ENCODE data around the gene FAM53B.
"Not testable (repeated sequence)": the region's sequence is repeated elsewhere in the genome, so short reads cannot be mapped to it uniquely, and the experiment has no call there.

The FAM53B gene

DNA sequence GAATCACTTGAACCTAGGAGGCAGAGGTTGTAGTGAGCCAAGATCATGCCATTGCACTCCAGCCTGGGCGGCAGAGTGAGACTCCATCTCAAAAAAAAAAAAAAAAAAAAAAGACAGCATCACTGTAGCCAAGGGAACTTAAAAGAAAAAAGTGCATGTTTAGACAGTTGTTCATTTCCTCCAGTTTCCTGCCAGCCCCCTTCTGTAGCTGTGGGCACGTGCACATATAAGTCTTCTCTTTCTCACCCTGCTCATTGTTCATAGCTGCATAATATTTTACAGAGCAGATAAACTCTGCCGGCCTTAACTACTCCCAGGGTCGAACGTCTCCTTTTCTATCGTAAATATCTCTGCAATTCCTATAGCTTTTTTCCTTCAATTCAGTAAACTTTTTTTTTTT is 149.9 kb downstream of the FAM53B start:
- DNase-seq = no peak

- DNase-seq = no peak
Observed at GRCh38 chr10:124593431-124593985, 150.7 kb downstream of the FAM53B start.

DNA sequence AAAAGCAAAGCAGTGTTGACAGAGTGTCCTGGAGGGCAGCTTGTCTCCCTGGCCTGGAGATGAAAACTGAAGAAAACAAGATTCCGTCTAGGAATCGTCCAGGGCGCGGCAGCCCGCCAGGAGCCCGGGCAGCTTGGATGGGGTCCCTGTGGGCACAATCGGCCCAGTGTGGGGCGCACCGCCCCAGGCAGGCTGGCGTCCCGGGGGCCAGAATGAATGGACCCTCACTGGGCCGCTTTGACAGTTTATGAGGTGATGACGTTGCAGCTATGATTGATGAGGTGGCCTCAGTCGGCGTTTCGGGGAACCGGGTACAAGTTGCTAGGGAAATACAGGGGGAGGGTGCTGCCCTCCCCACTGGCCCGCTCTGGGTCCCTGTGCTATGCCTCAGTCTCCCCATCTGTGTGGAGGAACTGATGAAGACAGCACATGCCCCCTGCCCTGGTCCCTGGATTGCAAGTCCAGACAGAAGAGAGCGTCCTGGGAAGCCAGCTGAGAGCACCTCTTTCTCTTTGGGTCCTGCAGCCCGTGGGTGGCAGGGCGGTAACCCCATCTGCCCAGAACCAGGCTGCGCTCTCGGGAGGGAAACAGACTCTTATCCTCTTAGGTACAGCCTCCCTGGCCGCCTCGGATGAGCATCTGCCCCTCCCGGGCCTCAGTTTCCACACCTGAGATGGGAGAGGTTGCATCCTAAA is 151.3 kb downstream of the FAM53B start:
- no peak for DNase-seq

DNA sequence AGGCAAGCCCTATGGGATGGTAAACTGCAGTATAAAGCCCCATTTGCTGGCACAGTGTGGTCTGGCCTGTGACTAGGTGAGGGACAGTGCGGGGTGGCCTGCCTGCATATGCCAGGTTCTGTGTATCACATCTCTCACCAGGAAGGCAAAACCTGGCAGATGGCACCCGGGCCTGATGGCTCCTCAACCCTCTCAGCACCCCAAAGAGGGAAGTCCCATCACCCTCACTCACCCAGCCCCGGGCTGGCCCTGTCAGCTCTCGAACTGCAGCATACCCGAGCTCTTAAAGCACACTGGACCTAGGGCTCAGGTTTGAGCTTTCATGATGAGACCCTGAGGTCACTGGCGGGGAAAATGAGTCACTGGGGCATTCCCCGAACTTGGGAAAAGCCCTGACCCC is 152.1 kb downstream of the FAM53B start:
- DNase-seq = no peak

GRCh38 chr10:124591123-124591495 is 153.1 kb downstream of the FAM53B start:
- no peak for DNase-seq

- DNase-seq = no peak
Observed at GRCh38 chr10:124590216-124591122, 153.7 kb downstream of the FAM53B start.

DNA sequence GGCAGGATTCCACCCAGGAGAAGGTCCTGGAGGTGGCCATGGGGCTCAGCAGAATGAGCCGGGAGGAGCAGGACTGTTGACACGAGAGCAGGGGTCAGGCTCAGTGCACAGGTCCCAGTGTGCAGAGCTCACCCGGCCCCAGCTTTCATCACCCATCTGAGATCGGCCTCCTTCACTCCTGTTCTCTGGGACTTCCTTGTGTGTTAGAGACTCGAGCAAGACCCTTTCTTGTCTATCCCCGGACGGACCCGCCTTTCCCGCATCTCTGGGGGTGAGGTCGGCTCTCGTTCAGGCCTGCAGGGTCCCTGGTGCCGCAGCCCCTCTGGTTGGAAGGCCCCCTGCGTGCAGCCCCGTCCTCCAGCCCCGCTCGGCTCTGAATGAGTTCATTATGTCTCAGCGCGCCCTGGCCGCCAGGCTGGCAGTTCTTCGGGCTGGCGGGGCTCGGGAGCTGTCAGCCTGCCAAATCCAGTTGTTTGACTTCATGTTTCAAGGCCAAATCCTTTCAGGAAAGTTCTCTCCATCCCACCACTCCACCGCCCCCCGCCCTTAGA is 154.6 kb downstream of the FAM53B start:
- no peak for DNase-seq

DNA sequence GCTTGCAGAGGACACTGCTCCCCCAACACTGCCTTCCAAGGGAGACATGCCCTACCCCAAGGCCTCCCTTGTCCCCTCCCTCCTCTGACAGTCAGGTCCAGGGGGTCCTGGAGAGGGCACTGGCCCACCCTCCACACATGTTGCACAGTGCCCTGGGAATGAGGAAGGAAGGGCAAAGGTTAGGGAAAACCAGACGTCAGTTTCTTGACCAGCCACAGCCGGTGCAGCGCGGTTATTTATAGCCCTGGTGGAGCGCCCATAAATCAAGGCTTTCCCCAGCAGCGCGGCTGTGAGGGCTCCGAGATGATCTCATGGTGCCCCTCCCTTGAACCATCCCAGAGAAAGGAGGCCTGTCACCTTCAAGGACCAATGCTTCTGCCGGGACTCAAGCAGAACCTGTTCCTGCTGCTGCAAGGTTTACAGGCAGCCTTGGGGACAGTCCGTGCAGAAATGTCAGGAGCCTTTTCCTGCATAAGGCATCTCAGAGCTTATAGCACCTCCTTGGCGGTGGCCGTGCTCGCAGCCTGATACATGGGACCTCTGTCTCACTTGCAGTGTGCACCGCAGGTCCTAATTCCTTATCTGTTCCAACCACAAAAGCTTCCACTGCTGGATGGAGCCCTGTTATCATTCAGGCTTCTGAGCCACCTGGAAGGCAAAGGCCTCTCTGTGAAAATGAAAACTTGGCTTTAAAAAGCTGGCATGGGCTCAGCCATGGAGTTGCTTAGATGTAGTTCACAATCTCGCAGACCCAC is 155.3 kb downstream of the FAM53B start:
- peak; percentile 24 for DNase-seq

- DNase-seq = not testable (repeated sequence)
Observed at GRCh38 chr10:124588341-124588735, 155.8 kb downstream of the FAM53B start.

- no peak for DNase-seq
Observed at GRCh38 chr10:124587811-124588211, 156.4 kb downstream of the FAM53B start.

DNA sequence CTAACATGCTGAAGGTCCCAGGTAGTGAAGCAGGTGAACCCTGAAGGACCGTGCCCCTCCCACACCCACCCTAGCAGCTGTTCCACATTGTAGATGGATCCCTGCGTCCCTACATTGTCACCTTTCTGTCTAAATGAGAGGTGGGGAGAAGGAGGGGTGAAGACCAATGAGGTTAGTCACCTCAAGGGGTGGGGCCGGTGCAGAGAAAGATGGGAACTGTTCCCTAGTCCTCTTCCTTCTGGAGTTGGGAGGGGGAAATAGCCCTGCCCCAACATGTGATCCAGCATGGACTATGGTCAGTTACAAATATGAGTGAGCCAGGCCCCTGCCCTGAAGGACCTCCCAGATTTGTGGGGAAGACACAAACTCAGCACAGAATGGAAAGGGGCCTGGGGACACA is 158.0 kb downstream of the FAM53B start:
- no peak for DNase-seq

GRCh38 chr10:124579011-124579399 is 165.2 kb downstream of the FAM53B start:
- no peak for DNase-seq

DNA sequence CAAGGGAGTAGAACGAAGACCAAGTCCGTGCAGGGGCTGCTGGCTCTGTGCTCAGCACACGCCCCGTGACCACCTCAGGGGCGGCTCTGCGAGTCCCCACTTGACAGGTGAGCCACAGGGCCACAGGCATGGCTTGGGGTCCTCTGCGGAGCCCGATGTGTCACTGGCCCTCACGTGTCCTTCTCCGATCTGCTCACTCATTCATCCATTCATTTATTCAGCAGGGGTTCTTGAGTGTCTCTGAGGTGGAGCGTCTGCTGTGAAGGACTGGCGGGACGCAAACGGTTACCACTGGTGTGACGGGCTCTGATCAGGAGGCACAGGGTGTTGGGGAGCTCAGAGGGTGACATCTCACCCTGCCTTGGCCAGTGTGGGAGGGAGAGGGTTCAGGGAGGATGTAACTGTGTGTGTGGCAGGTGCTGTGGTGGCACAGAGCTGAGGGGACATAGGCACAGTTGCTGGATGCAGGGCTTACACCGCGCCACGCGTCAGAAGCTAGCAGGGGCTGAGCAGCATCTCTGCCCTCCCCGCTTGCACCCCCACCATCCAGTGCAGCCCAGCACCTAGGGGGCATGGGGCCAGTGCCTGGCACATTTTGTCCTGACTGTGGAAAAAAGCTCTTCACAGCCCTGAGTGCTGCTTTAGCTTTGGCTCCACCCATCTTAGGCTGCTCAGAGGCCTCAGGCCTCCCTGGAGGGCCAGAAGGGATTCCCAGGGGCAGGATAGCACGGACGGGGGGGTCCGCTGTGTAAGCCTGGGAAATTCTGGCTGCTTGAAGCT is 165.8 kb downstream of the FAM53B start:
- DNase-seq = no peak

DNA sequence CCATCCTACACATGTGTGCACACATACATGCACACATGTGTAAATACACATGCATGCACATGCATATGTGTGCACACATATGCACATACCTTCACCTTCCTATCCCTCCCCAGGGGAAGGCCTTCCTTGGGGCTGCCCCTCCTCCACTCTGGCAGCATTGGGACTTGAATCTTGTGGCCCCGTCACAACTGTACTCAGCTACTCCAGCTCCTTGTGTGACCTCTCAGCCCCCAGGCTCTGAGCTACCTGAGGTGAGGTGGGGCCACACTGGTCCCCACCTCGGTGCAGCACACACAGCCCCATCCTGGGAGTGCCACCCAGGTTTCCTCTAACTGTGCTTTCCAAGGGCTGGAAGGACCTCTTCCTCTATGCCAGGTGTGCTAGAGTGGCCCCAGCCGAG is 166.5 kb downstream of the FAM53B start:
- DNase-seq = no peak

GRCh38 chr10:124576526-124577420 is 167.4 kb downstream of the FAM53B start:
- DNase-seq = no peak

DNA sequence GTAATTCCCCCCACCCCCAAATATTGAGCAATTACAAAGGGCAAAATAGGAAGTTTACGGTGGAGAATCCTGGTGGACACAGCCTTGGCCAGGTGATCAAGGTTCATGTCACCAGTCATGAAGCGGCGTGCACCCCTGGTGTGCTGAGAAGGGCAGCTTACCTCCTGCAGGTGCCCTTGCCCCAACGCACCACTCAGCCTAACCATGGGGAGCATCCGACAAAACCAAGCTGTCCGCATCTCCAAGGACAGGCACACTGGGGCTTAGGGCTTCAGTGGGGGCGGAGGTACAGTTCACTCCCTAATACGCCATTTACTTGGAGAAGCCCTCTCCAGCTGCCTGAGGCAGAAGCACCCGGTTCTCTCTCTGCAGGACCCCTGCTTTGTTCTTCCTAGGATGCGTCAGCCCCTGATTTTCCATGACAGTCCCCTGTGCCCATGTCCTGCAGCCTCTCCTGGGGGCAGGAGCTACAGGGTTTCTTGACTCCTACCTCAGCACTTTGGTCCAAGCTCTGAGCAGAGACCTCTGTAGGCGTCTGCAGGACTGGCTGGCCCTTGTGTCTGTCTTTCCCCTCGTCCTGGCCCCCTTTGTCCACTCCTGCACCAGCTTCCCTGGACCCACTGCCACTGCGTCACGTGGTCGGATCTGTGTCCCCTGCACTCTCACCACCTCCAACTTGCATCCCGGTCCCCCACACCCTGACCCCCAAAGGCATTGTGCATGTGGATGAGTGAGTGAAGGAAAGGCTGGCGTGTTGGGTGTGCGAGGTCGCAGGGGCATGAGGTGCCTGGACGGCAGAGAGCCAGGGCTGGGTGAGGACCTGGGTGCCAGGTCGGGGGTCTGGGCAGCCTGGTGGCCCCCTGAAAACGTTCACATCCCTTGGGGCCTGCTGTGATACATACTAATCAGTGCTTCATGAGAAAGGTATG is 168.8 kb downstream of the FAM53B start:
- DNase-seq = no peak

GRCh38 chr10:124574456-124575070 is 169.6 kb downstream of the FAM53B start:
- DNase-seq = no peak

DNA sequence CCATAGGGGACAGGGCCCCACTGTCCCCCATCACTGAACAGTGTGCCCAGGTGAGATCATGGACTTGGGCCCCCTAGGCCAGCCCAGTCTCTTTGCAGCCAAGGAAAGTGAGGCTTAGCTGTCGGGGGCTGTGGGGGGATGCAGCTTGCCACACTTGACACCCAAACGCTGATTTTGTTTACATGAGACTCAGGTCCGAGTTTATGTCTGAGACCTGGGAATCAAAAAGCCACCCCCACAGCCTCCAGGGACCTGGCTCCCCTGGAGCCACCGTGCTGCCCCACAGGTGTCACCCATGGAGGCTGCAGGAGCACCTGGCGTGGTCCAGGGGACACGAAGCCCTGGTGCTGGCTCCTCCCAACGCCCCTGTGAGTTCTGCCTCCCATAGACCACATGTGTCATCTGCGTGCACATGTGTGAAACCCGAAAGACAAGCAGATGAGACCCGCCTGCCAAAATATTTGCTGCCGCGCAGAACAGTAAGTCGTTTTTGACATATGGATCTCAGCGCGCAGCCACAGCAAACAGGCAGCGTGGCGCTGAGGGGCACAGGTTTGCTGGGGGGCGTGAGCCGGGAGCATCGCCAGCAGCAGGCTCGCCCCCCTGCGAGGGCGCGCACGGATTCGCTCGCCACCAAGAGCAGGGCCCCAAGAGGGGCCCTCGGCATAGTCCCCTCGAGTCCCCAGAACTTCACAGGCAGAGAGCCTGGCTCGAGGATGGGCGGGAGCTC is 170.3 kb downstream of the FAM53B start:
- DNase-seq = no peak

Data from fibroblast of skin of abdomen (primary cell).